NOMO-1 treated with DMSO at 0.1 percent for 48 hours (cell line): Measurements from ENCODE around the gene IGFBP4.
A peak's percentile ranks its signal among the peaks of the same experiment; 100 is the strongest.

ENCODE experiments used
- DNase-seq: peaks from one replicate; lab custom pipeline; 2025; ENCODE audit not compliant: unreplicated experiment; lab: John Stamatoyannopoulos, UW

The IGFBP4 gene

GRCh38 chr17:40486522-40487370 is 43.5 kb downstream of the IGFBP4 start:
- peak; percentile 54 for DNase-seq

DNA sequence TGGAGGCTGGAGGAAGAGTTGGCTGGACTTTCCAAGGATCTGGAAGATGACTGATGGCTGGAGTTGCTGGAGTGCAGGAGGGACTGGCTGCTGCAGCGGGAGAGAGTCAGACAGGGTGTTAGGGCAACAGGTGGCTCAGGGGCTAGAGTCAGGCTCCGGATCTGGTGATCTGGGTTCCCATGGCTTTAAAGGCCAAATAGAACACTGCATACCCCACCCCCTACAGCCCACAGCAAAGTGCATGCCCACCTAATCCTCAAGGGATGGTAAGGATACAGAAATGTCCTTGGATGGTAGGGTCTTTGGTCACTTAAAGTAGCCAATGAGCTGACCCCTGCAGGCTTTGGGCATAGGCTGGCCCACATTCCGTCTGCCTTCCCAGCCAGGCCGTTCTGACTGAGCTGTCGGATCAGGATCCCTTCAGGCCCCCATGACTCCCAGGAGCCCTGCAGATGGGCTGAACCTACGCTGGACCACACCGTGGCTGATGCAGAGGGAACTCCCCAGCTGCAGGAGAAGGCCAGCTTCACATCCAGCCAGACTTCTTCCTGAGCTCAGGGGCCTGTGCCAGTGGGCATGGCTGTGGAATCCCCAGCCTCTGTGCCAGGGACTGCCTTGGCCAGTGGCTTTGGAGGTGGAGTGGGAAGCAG is 44.2 kb downstream of the IGFBP4 start:
- no peak for DNase-seq

DNA sequence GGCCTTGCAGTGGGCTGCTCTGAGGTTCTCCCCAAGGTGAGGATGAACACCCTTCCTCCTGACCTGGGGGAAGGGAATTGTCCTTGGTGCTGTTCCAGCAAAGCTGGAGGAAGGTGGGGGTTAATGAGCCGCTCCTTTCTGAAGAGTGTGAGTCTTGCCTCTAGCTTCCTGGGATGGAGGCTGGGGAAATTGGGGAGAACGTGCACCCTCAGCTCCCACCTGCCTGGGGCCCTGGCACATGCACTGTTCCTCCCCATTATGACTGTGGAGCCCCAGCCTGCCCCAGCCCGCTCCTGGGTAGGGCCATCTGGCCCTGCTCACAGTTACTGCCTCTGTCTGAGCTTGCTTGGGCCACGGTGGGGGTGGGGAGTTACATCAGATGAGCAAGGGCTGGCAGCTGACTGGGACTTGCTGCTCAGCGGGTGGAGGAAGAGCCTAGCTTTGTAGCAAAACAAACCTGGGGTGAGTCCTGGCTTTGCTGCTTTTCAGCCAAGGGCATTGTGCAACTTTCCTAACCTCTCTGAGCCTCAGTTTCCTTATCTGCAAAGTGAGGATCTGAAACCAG is 47.1 kb downstream of the IGFBP4 start:
- DNase-seq, result peak; percentile 30

- no peak for DNase-seq
These were observed 47.7 kb downstream of the IGFBP4 start for GRCh38 chr17:40490982-40491381.

- no peak for DNase-seq
These were observed 48.2 kb downstream of the IGFBP4 start for GRCh38 chr17:40491486-40491885.

- DNase-seq, result no peak
These were observed 50.4 kb downstream of the IGFBP4 start for GRCh38 chr17:40493697-40494096.

GRCh38 chr17:40495140-40495539 is 51.9 kb downstream of the IGFBP4 start:
- no peak for DNase-seq

- DNase-seq, result no peak
These were observed 52.9 kb downstream of the IGFBP4 start for GRCh38 chr17:40496170-40496569.

- no peak for DNase-seq
These were observed 53.6 kb downstream of the IGFBP4 start for GRCh38 chr17:40496634-40497420.

DNA sequence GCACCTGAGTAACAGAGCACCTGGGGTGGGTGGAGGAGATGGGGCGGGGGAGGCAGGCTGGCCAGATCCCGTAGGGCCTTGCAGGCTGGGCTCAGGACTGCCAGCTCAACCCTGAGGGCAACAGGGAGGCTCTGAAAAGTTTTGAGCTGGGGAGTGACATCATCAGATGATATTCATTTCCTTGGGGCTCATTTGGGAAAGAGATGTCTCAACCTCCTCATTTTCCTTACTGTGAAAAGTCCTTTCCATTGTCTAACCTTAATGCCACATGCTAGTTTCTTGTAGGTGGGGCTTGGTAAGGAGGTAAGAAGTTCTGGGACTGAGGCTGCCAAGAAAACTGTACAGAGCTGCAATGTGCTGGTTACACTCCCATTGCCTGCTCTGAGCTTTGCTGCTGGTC is 54.4 kb downstream of the IGFBP4 start:
- no peak for DNase-seq

- DNase-seq, result no peak
These were observed 55.2 kb downstream of the IGFBP4 start for GRCh38 chr17:40498281-40499084.

DNA sequence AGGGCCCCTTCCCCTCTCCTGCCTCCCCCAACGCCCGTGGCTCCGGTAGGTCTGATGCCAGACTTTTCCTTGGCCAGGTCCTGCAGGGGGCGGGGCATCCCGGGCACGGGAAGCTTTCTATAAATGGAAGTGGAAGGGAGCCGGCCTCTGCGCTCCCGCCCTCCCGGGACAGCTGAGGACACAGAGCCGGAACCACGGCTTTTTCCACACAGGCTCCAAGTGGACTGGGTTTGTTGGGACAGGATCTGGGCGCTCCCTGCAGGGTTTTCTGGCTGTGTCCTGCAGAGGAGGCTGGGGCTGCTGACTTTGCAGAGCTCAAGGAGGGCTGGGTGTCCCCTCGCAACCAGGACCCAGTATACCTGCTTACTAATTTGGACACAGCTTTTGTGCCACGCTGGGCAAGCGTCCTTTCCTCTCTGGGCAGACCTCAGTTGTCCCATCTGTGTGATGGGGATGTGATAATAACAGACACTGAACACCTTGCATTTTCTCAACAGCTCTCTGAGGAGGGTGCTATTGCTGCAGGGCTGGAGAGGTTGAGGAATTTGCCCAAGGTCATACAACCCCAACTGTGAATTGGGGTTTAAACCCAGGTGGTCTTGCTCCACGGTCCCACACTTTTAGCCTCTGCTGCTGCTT is 56.4 kb downstream of the IGFBP4 start:
- DNase-seq, result no peak

- DNase-seq, result no peak
These were observed 56.9 kb downstream of the IGFBP4 start for GRCh38 chr17:40500190-40500589.

GRCh38 chr17:40500709-40501108 is 57.5 kb downstream of the IGFBP4 start:
- DNase-seq, result no peak

DNA sequence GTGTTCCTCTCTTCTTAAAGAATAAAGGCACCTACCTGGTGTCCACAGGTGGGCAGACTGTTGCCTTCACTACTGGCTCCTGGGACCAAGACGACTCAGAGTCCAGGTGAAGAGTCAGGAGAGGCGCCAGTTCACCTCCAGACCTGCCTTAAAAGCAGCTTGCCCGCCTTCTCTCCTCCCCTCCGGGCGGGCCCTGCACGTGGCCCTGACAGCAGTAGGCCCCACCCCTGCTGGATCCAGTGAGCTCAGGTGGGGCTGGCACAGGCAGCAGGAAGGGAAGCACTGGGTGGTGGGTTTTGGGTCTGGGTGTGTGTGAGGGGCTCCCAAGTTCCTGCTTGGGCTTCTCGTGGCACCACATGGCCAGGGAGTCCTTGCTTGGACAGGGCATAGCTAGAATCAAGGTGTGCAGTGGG is 58.3 kb downstream of the IGFBP4 start, which contains the start of gene TNS4:
TNS4 (minus strand) TSS at position 125 of the 413 bp plus-strand sequence. CDS start 5,198 bp downstream, outside the sequence.
- no peak for DNase-seq

DNA sequence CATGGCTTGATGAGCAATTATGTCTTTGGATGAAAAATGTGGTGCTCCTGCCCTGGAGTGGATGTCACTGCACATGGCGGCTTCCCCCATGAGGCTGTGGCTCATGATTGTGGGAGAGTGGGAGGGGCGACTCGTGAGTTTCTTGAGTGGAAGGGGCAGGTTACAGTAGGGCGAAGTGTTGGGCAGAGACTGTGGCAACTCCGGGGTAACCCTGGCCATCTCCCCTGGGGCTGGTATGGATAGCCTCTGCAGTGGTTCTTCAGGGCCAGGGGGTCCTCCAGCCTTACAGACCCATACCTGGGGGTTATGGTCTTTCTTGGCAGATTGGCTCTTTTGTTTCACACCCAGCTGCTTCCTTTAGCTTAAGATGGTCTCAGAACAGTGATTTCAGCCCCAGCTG is 59.5 kb downstream of the IGFBP4 start:
- DNase-seq, result no peak

- DNase-seq, result no peak
These were observed 59.9 kb downstream of the IGFBP4 start for GRCh38 chr17:40503154-40503553.

DNA sequence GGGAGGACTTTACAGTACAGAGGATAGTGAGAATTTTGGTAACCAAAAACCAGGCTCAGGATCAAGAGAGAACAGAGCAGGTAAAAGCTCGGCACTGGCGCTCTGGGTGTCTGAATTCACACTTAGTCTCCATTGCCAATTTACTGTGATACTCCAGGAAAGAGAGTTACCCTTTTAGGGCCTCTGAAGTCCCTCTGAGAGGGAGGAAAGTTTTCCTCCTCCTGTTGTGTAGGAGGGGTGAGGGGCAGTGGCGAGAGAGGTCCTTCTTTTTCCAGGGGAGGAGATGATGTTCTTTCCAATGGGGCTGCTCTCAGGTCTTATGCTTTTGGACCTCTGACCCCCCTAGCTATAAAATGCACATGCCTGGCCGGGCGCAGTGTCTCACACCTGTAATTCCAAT is 63.5 kb downstream of the IGFBP4 start:
- DNase-seq, result no peak
